IMR-90 (cell line): ENCODE measurements around the gene PRELID3B.

Source experiments
- CTCF ChIP-seq: conservative IDR thresholded peaks from 2 replicates; pipeline ENCODE4 v1.5.1; 2012; ENCODE audit warnings: mild to moderate bottlenecking, low read depth, low read length, improper control_type of control experiment
- MXI1 ChIP-seq: IDR thresholded peaks from 2 replicates; pipeline ENCODE4 v1.6.1; 2012; ENCODE audit warnings: low read depth, mild to moderate bottlenecking, low read length, moderate library complexity, borderline replicate concordance
- POLR2A ChIP-seq: IDR thresholded peaks from 2 replicates; pipeline ENCODE4 v1.6.1; 2012; ENCODE audit warnings: mild to moderate bottlenecking, low read depth, low read length
- RCOR1 ChIP-seq: IDR thresholded peaks from 2 replicates; pipeline ENCODE4 v1.6.1; 2012; ENCODE audit warnings: mild to moderate bottlenecking, low read length, improper control_type of control experiment; ENCODE audit not compliant: insufficient replicate concordance
- RFX5 ChIP-seq: IDR thresholded peaks from 2 replicates; pipeline ENCODE4 v1.8.0; 2012; ENCODE audit warnings: low read depth, mild to moderate bottlenecking, low read length, moderate library complexity
- SMC3 ChIP-seq: fragments of 150-350 bp; IDR thresholded peaks from 2 replicates; pipeline ENCODE4 v1.6.1; 2016; ENCODE audit warnings: low read depth, mild to moderate bottlenecking, antibody characterized with exemption, low read length, moderate library complexity

- no peak for TF ChIP-seq RFX5
- no peak for TF ChIP-seq CTCF
- no peak for TF ChIP-seq MXI1
- TF ChIP-seq POLR2A = no peak
- no peak for TF ChIP-seq SMC3
- TF ChIP-seq RCOR1 = no peak
Measured at GRCh38 chr20:58987790-58988564, 54.6 kb downstream of the PRELID3B start.
